ENCODE measurements around the gene LTO1.
"Not testable (repeated sequence)": the region's sequence is repeated elsewhere in the genome, so short reads cannot be mapped to it uniquely, and the experiment has no call there.

GRCh38 chr11:69695995-69696394 is 20.8 kb upstream of the LTO1 start:
- TF ChIP-seq POLR2A (IDR thresholded peaks at IDR 0.05); CTCF (IDR thresholded peaks at IDR 0.05); POLR2AphosphoS5 (IDR thresholded peaks at IDR 0.05); EP300 (IDR thresholded peaks at IDR 0.05; ENCODE audit: low read depth): not testable (repeated sequence)

Data from transverse colon (tissue), 4 donors.